NCI-H526 (cell line): ENCODE measurements around the gene PECR.
A peak's percentile ranks its signal among the peaks of the same experiment; 100 is the strongest.
"Not testable (repeated sequence)": the region's sequence is repeated elsewhere in the genome, so short reads cannot be mapped to it uniquely, and the experiment has no call there.

Experiments
- DNase-seq, 2 experiments: peaks; one replicate each; lab custom pipeline; 2025; lab: John Stamatoyannopoulos, UW

Gene PECR

GRCh38 chr2:216104691-216105090, 23.1 kb upstream of the PECR start:
- no peak for DNase-seq

- no peak for DNase-seq
These were observed 21.6 kb upstream of the PECR start for GRCh38 chr2:216103213-216103612.

GRCh38 chr2:216101109-216101508, 19.5 kb upstream of the PECR start:
- no peak for DNase-seq

GRCh38 chr2:216098421-216099334, 17.1 kb upstream of the PECR start:
- DNase-seq, result no peak

DNA sequence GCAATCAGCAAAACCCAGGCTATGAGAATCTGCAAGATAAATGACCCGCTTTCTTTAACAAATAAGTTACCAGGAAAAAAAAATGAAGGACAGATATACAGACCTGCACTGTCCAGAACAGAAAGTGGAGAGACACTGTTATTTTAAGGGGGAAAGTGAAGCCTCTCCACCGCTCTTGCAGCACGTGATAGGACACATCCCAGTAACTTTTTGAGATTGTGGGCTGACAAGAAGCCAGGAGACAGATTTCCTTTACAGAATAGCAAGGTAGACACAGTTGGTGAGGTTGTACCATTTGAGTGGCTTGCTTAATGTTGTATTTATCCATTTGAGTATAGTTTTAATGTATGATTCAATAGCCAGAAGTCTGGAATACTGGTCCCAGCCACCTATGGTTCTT, 13.1 kb upstream of the PECR start:
- peak in 1 of 2 experiments; percentile 28 for DNase-seq

DNA sequence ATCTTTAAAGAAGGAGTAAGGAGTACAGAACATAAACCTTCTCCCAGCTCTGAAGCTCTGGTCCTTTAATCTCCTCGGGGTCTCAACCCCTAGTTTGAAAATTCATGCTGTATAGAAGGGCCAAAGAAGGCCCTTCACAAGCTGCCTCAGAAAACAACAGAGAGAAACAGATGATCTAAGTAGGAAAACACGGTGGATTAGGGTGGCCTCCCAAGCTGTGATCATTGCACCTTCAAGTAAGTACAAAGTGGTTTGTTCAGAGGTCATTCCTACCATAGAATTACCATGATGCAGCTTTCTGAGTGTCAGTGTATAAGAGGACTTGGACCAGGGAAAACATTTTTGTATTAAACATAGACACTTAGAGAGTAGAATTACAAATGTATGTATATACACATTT, 11.0 kb upstream of the PECR start:
- DNase-seq, result no peak

DNA sequence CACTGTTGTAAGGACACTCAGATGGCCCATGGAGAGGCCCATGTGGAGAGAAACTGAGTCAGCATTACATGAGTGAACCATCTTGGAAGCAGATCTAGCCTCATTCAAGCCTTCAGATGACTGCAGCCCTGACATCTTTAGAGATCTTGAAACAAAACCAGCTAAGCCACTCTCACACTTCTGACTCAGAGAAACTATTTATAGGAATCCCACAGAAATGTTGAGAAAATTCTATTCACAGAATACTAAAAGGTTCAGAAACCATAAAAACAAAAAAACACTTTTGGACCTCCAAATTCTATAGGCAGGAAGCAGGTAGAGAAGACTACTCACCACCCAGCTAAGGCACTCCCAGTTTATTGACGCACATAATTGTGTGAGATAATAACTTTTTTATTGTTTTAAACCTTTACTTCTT, 8.8 kb upstream of the PECR start:
- no peak for DNase-seq

DNA sequence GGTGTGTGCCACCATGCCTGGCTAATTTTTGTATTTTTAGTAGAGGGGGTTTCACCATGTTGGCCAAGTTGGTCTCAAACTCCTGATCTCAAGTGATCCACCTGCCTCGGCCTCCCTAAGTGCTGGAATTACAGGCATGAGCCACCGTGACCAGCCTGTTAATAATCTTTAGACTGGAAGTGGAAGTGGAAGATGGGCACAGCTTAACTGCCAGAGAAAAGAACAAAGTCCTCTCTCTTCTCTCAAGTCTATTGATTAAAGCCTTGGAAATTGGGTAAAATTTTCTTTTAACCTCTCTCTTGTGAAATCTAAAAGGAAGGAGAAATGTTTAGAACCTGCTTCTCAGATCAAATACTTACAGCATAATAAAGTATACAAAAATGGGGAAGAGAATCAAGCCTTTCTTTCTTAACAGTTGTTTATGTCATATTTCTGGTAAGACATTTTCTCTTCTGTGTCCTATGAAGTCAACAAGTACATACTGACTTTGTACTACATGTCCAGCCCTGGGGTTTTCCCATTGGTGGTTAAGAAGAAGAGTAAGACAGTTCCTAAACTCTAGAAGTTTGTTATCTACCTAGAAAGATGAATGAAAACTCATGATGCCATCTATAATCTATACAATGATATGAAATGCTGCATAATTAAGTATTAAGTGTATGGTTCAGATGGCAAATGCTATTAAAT, 4.7 kb upstream of the PECR start:
- no peak for DNase-seq

GRCh38 chr2:216084547-216084946, 2.9 kb upstream of the PECR start:
- no peak for DNase-seq

GRCh38 chr2:216083464-216084281, 2.1 kb upstream of the PECR start:
- no peak for DNase-seq

DNA sequence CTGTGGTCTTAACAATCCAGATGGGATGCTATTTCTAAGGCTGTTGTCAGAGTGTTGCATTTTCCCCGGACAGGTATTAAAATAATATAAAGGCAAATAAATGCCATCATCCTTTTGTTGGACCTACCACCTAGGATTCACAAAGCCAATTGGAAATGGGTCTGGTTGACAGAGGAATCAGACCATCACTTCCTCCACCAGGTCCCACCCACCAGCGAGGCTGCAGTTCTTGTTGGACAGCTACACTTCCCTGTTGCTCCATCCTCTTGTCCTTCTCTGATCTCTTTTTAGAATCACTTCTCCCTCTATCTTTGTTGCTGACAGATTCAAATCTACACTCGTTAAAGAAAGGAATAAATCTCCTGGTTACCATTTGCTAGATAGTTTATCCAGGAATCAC, 1.2 kb upstream of the PECR start:
- DNase-seq, result peak in 1 of 2 experiments; percentile 44

DNA sequence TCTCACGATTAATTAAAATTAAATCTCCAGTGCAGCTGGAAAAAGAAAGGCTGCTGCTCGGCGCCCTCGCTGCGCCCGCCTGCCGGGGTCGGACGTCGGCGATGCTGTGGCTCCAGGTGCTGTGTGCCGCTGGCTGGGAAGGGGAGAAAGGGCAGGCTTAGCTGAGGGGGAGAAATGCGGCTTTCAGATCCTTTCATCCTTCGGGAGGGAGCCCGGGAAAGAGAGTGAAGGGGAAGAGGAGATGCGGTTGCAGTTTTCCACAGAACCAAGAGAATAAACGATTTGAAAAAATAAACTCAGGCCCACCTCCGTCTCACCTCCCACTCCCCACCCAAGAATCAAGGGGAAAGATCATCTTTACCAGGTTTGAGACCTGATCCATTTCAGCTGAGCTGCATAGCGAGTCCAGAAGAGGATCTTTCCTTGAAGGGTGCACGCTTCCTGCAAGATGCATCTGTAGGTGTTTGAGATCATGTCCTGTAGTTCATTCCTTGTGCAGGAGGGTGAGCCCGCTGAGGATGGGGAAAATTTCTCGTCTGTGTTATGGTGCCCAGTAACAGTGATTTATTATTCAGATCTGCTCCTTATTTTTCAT, 605 bp upstream of the PECR start:
- peak in 1 of 2 experiments; percentile 68 for DNase-seq

DNA sequence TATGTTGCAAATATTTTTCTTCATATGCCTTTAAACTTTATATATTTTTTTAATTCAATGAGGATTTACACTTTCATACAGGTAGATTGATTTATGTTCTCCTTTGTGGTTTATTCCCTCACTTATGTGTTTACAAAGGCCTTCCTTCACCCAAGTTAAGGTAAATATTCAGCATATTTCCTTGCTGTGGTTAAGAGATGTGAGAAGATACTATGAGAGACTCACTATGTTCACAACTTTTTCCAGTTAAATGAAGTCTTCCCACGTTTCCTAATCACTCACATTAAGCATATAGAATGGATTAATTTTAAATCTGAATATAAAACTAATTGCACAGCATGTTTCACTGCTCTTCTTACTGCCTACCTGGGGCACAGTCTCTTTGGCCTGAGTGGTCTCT, 597 bp downstream of the PECR start:
- DNase-seq, result no peak

DNA sequence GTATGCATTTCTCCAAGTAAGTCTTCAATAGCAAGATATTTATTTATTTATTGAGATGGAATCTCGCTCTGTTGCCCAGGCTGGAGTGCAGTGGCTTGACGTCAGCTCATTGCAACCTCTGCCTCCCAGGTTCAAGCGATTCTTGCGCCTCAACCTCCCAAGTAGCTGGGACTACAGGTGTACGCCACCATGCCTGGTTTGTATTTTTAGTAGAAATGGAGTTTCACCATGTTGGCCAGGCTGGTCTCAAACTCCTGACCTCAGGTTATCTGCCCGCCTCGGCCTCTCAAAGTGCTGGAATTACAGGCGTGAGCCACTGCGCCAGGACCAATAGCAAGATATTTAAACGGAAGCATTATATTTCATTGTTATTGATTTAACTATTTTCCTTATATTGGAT, 1.6 kb downstream of the PECR start:
- DNase-seq, result not testable (repeated sequence)

DNA sequence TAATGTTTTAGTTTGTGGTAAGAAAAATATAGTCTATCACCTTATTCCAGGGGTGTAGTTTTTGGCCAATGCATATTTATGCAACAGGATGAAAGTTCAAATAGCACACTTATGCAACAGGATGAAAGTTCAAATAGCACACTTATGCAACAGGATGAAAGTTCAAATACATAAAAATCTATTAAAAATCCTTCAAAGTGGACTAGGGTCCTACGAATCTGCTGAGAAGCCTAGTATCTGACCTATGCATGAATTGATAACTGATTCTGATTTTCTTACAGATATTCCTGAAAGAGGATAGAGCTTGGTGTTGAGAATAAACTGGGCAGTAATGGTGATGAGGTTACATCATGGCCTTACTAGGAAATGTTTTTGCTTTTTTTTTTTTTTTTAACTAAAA, 2.8 kb downstream of the PECR start:
- DNase-seq, result no peak

GRCh38 chr2:216075510-216076485, 5.8 kb downstream of the PECR start:
- no peak for DNase-seq

GRCh38 chr2:216074794-216075193, 6.8 kb downstream of the PECR start:
- DNase-seq, result no peak

DNA sequence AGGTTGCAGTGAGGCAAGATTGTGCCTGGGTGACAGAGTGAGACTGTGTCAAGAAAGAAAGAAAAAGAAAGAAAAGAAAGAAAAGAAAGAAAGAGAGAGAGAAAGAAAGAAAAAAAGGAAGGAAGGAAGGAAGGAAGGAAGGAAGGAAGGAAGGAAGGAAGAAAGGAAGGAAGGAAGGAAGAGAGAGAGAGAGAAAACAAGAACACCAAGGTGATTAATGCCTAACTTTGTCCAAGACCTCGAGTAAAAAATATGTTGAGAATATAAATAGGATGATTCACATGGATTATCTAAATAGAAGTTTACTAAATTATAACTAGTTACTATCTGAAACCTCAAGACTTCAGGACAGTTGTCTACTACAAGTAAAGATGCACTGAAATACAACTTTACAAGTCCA, 7.2 kb downstream of the PECR start:
- no peak for DNase-seq

DNA sequence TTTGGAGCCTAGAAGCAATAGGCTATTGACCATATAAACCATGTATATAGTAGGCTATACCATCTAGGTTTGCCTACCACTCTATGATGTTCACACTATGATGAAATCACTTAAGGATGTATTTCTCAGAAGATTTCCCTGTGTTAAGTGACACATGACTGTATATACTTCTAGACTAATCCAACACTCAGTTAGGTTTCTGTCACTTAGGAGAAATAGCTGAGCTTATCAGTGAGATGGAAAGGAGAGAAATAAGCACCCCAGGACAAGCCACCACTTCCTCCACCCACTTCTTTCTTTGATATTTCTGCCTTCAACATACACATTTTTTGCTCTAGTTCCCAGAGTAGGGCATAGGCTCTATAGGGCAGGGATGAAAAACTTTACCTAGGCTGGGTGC, 7.8 kb downstream of the PECR start:
- DNase-seq, result no peak

GRCh38 chr2:216072473-216072872, 9.1 kb downstream of the PECR start:
- DNase-seq, result no peak
